ENCODE data around the gene IFNAR2. TPM values are rescaled to one million over a fixed set of nuclear protein-coding genes. Genes with fewer than 3 reads are reported as not detected.
A peak's percentile ranks its signal among the peaks of the same experiment; 100 is the strongest.

Gene IFNAR2
- total RNA-seq, 2 experiments from 2014 or later: 22.1 to 93.5 TPM

- POLR2A ChIA-PET: interaction anchor here (0.7 to 1.3 kb wide), 5 partner anchors 103 to 358 kb away, joined by 3 to 4 read pairs (median 3); partner anchors contain the start of gene TMEM50B
- no peaks in the 10 kb centered on the region for H3K36me3 ChIP-seq (ENCODE audit: insufficient read depth, low read length)
- H2AFZ ChIP-seq (ENCODE audit: low read length): peak overlapping the region; percentile 22; the same call in 1 of the 2 replicates
- H3K4me3 ChIP-seq (ENCODE audit: low read depth, low read length, poor library complexity, severe bottlenecking): no peak overlapping the region
- CTCF ChIA-PET (ENCODE audit: unreplicated experiment): interaction anchor here (0.6 to 1.5 kb wide), 6 partner anchors 8 to 409 kb away, joined by 3 to 7 read pairs (median 5); no protein-coding TSS in a partner anchor
- H3K27ac ChIP-seq (ENCODE audit: low read depth, low read length, poor library complexity, severe bottlenecking): no peak overlapping the region
- no TSS peak for BruUV-seq (replicated peaks)
- H3K4me2 ChIP-seq (ENCODE audit: low read length): no peak overlapping the region; the same call in 1 of the 2 replicates
- peaks cover 25% of the 10 kb centered on the region for H3K4me1 ChIP-seq (ENCODE audit: insufficient read depth, low read length, poor library complexity, severe bottlenecking)
- H4K20me1 ChIP-seq (ENCODE audit: insufficient read depth, low read length): no peaks in the 10 kb centered on the region
- peak; percentile 93 for TF ChIP-seq CTCF (conservative IDR thresholded peaks at IDR 0.05; ENCODE audit: low read length)
- TF ChIP-seq EZH2phosphoT487 (IDR thresholded peaks at IDR 0.05; ENCODE audit: borderline replicate concordance, low read depth, low read length): no peak
- H3K9me2 ChIP-seq (ENCODE audit: insufficient read depth, low read length): no peaks in the 10 kb centered on the region
- no peaks in the 10 kb centered on the region for H3K9me3 ChIP-seq (ENCODE audit: low read length)
- intact Hi-C loops (cut with micrococcal nuclease; ENCODE audit: unreplicated experiment): loop anchor here (1.0 to 10.0 kb wide), 5 partner anchors 64 to 542 kb away; no protein-coding TSS in a partner anchor
- no peaks in the 10 kb centered on the region for H3K79me2 ChIP-seq (ENCODE audit: insufficient read depth, low read depth, low read length)
- DNase-seq (ENCODE audit: low spot score): peak; percentile 76
Measured at GRCh38 chr21:33196941-33197374, 32.8 kb upstream of the IFNAR2 start.

- H3K79me2 ChIP-seq (ENCODE audit: insufficient read depth, low read depth, low read length): no peaks in the 10 kb centered on the region
- TF ChIP-seq CTCF (conservative IDR thresholded peaks at IDR 0.05; ENCODE audit: low read length): no peak
- TF ChIP-seq EZH2phosphoT487 (IDR thresholded peaks at IDR 0.05; ENCODE audit: borderline replicate concordance, low read depth, low read length): no peak
- no peak for DNase-seq (ENCODE audit: low spot score)
- no TSS peak for BruUV-seq (replicated peaks)
- no peaks in the 10 kb centered on the region for H3K36me3 ChIP-seq (ENCODE audit: insufficient read depth, low read length)
- no peaks in the 10 kb centered on the region for H3K9me2 ChIP-seq (ENCODE audit: insufficient read depth, low read length)
- H3K4me1 ChIP-seq (ENCODE audit: insufficient read depth, low read length, poor library complexity, severe bottlenecking): peaks cover 29% of the 10 kb centered on the region
- peak overlapping the region; percentile 22; the same call in 1 of the 2 replicates for H2AFZ ChIP-seq (ENCODE audit: low read length)
- no peak overlapping the region for H3K4me3 ChIP-seq (ENCODE audit: low read depth, low read length, poor library complexity, severe bottlenecking)
- no peaks in the 10 kb centered on the region for H4K20me1 ChIP-seq (ENCODE audit: insufficient read depth, low read length)
- ChIA-PET CTCF (ENCODE audit: unreplicated experiment) (interaction anchor here (0.6 to 1.5 kb wide), 6 partner anchors 8 to 408 kb away, joined by 3 to 7 read pairs (median 5); no protein-coding TSS in a partner anchor), POLR2A (interaction anchor here (0.7 to 1.3 kb wide), 5 partner anchors 102 to 358 kb away, joined by 3 to 4 read pairs (median 3); partner anchors contain the start of gene TMEM50B)
- no peak overlapping the region for H3K27ac ChIP-seq (ENCODE audit: low read depth, low read length, poor library complexity, severe bottlenecking)
- no peaks in the 10 kb centered on the region for H3K9me3 ChIP-seq (ENCODE audit: low read length)
- intact Hi-C loops (cut with micrococcal nuclease; ENCODE audit: unreplicated experiment): loop anchor here (1.0 to 10.0 kb wide), 5 partner anchors 65 to 543 kb away; no protein-coding TSS in a partner anchor
- H3K4me2 ChIP-seq (ENCODE audit: low read length): no peak overlapping the region
Measured at GRCh38 chr21:33197496-33197895, 32.2 kb upstream of the IFNAR2 start.

Measured in OCI-LY7 (cell line).